GM23338 (cell line): ENCODE data around the gene GP5. TPM values are rescaled to one million over a fixed set of nuclear protein-coding genes. Genes with fewer than 3 reads are reported as not detected.

Experiments
- ATAC-seq: fragments of 200-7000 bp; cut with Tn5 transposase; 3 replicates; pipeline ENCODE4 v1.9.1; 2020
- DNase-seq: peaks from one replicate; pipeline ENCODE4 v3.0.0-alpha.2; 2015; ENCODE audit warnings: low spot score
- H2AFZ ChIP-seq: fragments of 200-600 bp; sonication (generic); 2 replicates; pipeline ENCODE4 v1.8.0; 2016; ENCODE audit warnings: antibody characterized with exemption, mild to moderate bottlenecking, moderate library complexity
- H3F3A ChIP-seq: fragments of 200-600 bp; sonication (generic); replicated peaks from 2 replicates; pipeline ENCODE4 v1.8.0; 2017; ENCODE audit warnings: antibody characterized with exemption, mixed run types, low read depth
- H3K27ac ChIP-seq: fragments of 200-600 bp; sonication (generic); 2 replicates; pipeline ENCODE4 v1.6.1; 2016; ENCODE audit warnings: low read depth
- H3K27me3 ChIP-seq: fragments of 200-600 bp; sonication (generic); 2 replicates; pipeline ENCODE4 v1.8.0; 2016; ENCODE audit warnings: mild to moderate bottlenecking, mixed run types, moderate library complexity; ENCODE audit not compliant: insufficient read depth
- H3K36me3 ChIP-seq: fragments of 200-600 bp; sonication (generic); 2 replicates; pipeline ENCODE4 v1.8.0; 2016; ENCODE audit warnings: mild to moderate bottlenecking; ENCODE audit not compliant: insufficient read depth
- H3K4me1 ChIP-seq: fragments of 200-600 bp; sonication (generic); 2 replicates; pipeline ENCODE4 v1.8.0; 2016; ENCODE audit warnings: mild to moderate bottlenecking, moderate library complexity; ENCODE audit not compliant: insufficient read depth
- H3K4me2 ChIP-seq: fragments of 200-600 bp; sonication (generic); 2 replicates; pipeline ENCODE4 v1.7.1; 2017; ENCODE audit warnings: mixed run types
- H3K4me3 ChIP-seq: fragments of 200-600 bp; sonication (generic); 2 replicates; pipeline ENCODE4 v1.6.1; 2016; ENCODE audit warnings: mixed run types
- H3K79me2 ChIP-seq: fragments of 200-600 bp; sonication (generic); replicated peaks from 2 replicates; pipeline ENCODE4 v1.8.0; 2017; ENCODE audit warnings: mild to moderate bottlenecking; ENCODE audit not compliant: insufficient read depth
- H3K9me2 ChIP-seq: fragments of 200-600 bp; sonication (generic); 2 replicates; pipeline ENCODE4 v1.8.0; 2017; ENCODE audit not compliant: insufficient read depth
- H4K20me1 ChIP-seq: fragments of 200-600 bp; sonication (generic); replicated peaks from 2 replicates; pipeline ENCODE4 v1.8.0; 2017; ENCODE audit warnings: mild to moderate bottlenecking; ENCODE audit not compliant: insufficient read depth
- H3K27ac Mint-ChIP-seq: 2 replicates; pipeline ENCODE4 v1.8.0; 2020; ENCODE audit warnings: inconsistent platforms, mild to moderate bottlenecking, moderate library complexity, mixed read lengths
- H3K27me3 Mint-ChIP-seq: 3 replicates; pipeline ENCODE4 v1.8.0; 2022; ENCODE audit warnings: low read depth, mild to moderate bottlenecking, moderate library complexity, mixed read lengths, inconsistent platforms; ENCODE audit not compliant: insufficient read depth, poor library complexity
- H3K36me3 Mint-ChIP-seq: 3 replicates; pipeline ENCODE4 v1.8.0; 2021; ENCODE audit warnings: low read depth, mild to moderate bottlenecking, inconsistent platforms, moderate library complexity, mixed read lengths
- H3K4me1 Mint-ChIP-seq: 3 replicates; pipeline ENCODE4 v1.8.0; 2020; ENCODE audit warnings: mild to moderate bottlenecking, inconsistent platforms, mixed read lengths
- H3K4me3 Mint-ChIP-seq: 3 replicates; pipeline ENCODE4 v1.8.0; 2021; ENCODE audit warnings: moderate library complexity, mild to moderate bottlenecking, inconsistent platforms, mixed read lengths
- H3K9me3 Mint-ChIP-seq: 3 replicates; pipeline ENCODE4 v1.8.0; 2020; ENCODE audit warnings: moderate library complexity, mild to moderate bottlenecking, inconsistent platforms, mixed read lengths
- CREB1 ChIP-seq: fragments of 250-450 bp; sonication (Bioruptor Pico); IDR thresholded peaks from 2 replicates; pipeline ENCODE4 v1.5.0; 2020; ENCODE audit warnings: low read depth, mild to moderate bottlenecking, moderate library complexity
- CTCF ChIP-seq, 2 experiments: fragments of 200-600 bp in 1 of 2; sonication (generic) in 1 of 2; conservative IDR thresholded peaks; 2 replicates each; pipeline versions ENCODE4 v1.5.1 to v1.6.1; 2016 to 2017; ENCODE audit warnings: antibody characterized with exemption in 2 of 2, low read depth in 2 of 2, mild to moderate bottlenecking in 2 of 2, moderate library complexity in 1 of 2
- ETS1 ChIP-seq: IDR thresholded peaks from 2 replicates; pipeline ENCODE4 v1.6.1; 2016; ENCODE audit warnings: antibody characterized with exemption
- EZH2 ChIP-seq: fragments of 200-600 bp; sonication (generic); IDR thresholded peaks from one replicate; pipeline ENCODE4 v1.8.0; 2017; ENCODE audit warnings: antibody characterized with exemption, mild to moderate bottlenecking, low read depth; ENCODE audit not compliant: unreplicated experiment
- EZH2phosphoT487 ChIP-seq: fragments of 200-600 bp; sonication (generic); IDR thresholded peaks from one replicate; pipeline ENCODE4 v1.8.1; 2018; ENCODE audit warnings: antibody characterized with exemption; ENCODE audit not compliant: unreplicated experiment
- JUNB ChIP-seq: IDR thresholded peaks from one replicate; pipeline ENCODE4 v1.6.1; 2016; ENCODE audit warnings: antibody characterized with exemption; ENCODE audit not compliant: unreplicated experiment
- NANOG ChIP-seq: IDR thresholded peaks from 2 replicates; pipeline ENCODE4 v1.6.1; 2016; ENCODE audit warnings: antibody characterized with exemption, borderline replicate concordance
- POLR2AphosphoS5 ChIP-seq: IDR thresholded peaks from 2 replicates; pipeline ENCODE4 v1.6.1; 2016; ENCODE audit warnings: antibody characterized with exemption, low read depth
- REST ChIP-seq: IDR thresholded peaks from one replicate; pipeline ENCODE4 v1.6.1; 2018; ENCODE audit warnings: antibody characterized with exemption; ENCODE audit not compliant: unreplicated experiment
- STAT1 ChIP-seq: IDR thresholded peaks from one replicate; pipeline ENCODE4 v1.6.1; 2016; ENCODE audit warnings: antibody characterized with exemption; ENCODE audit not compliant: unreplicated experiment
- ZNF114 ChIP-seq: fragments of 250-450 bp; sonication (Bioruptor Pico); IDR thresholded peaks from 2 replicates; pipeline ENCODE4 v1.5.0; 2020; ENCODE audit warnings: mild to moderate bottlenecking, moderate library complexity
- ZNF331 ChIP-seq: fragments of 250-450 bp; sonication (Bioruptor Pico); IDR thresholded peaks from 2 replicates; pipeline ENCODE4 v1.5.0; 2020; ENCODE audit warnings: low read depth, mild to moderate bottlenecking, moderate library complexity
- ZNF462 ChIP-seq: fragments of 250-450 bp; sonication (Bioruptor Pico); IDR thresholded peaks from 2 replicates; pipeline ENCODE4 v1.5.0; 2020; ENCODE audit warnings: mild to moderate bottlenecking, moderate library complexity
- polyA plus RNA-seq: library from polyadenylated mRNA; unstranded; fragments of >200 nt; fragmentation: Nextera tagmentation; extraction: Ambion mirVana; gene quantifications from 2 replicates; pipeline ENCODE4 v1.2.1, GENCODE V29; 2016
- total RNA-seq: library from RNA; depleted of rRNA; stranded (reverse); fragments of >200 nt; shearing (Covaris generic); gene quantifications from 2 replicates; pipeline ENCODE4 v1.2.3, GENCODE V29; 2014

Gene GP5
- total and polyA plus RNA-seq, 2 experiments from 2014 or later = 0.07 to 0.15 TPM

GRCh38 chr3:194346035-194346434 is 53.0 kb downstream of the GP5 start:
- ATAC-seq (no peak), DNase-seq (no peak)
- Mint-ChIP-seq H3K9me3 (no peaks in the 10 kb centered on the region), H3K4me3 (no peak overlapping the region), H3K4me1 (peaks cover 3% of the 10 kb centered on the region), H3K27ac (no peak overlapping the region), H3K36me3 (no peaks in the 10 kb centered on the region), H3K27me3 (peaks cover 16% of the 10 kb centered on the region)
- Histone ChIP-seq H3K4me1 (no peaks in the 10 kb centered on the region; the same call in 1 of the 2 replicates), H3K27ac (no peak overlapping the region), H3K4me3 (no peak overlapping the region), H4K20me1 (no peaks in the 10 kb centered on the region), H3K9me2 (no peaks in the 10 kb centered on the region), H3K36me3 (no peaks in the 10 kb centered on the region), H3K4me2 (no peak overlapping the region), H3F3A (no peaks in the 10 kb centered on the region), H3K27me3 (peaks cover 12% of the 10 kb centered on the region; the same call in 1 of the 2 replicates), H2AFZ (no peak overlapping the region), H3K79me2 (no peaks in the 10 kb centered on the region)
- TF ChIP-seq ETS1 (no peak), JUNB (no peak), REST (no peak), POLR2AphosphoS5 (no peak), EZH2 (no peak), EZH2phosphoT487 (no peak), ZNF331 (no peak), STAT1 (no peak), ZNF462 (no peak), CTCF (conservative IDR thresholded peaks at IDR 0.05; ENCODE audit: low read depth in 2 of 2) (no peak), NANOG (no peak), ZNF114 (CRISPR knock-in tag) (no peak), CREB1 (CRISPR knock-in tag) (no peak)
